H1 (cell line): Measurements from ENCODE around the gene TGFB2. TPM values are rescaled to one million over a fixed set of nuclear protein-coding genes. Genes with fewer than 3 reads are reported as not detected.

Experiments used
- CTCF ChIA-PET: fragments of 300-600 bp; sonication (Branson Sonifier 250); formaldehyde crosslinking; loops from one replicate; lab custom pipeline; 2021; ENCODE audit not compliant: partially characterized antibody; lab: Charles Lee
- POLR2A ChIA-PET: fragments of 300-600 bp; sonication (Branson Sonifier 250); formaldehyde crosslinking; loops from one replicate; lab custom pipeline; 2021; ENCODE audit warnings: inconsistent platforms; ENCODE audit not compliant: partially characterized antibody; lab: Charles Lee
- DNase-seq, 2 experiments: peaks; one replicate each; pipeline versions ENCODE4 v3.0.0 to v3.0.0-alpha.2; 2010 to 2022; ENCODE audit warnings: low spot score in 2 of 2, low read depth in 1 of 2, mixed read lengths in 1 of 2
- FAIRE-seq: peaks from 2 replicates; lab custom pipeline; 2011; peaks lifted over from hg19 to GRCh38; lab: Jason Lieb, UNC
- H2AFZ ChIP-seq: 2 replicates; pipeline ENCODE4 v1.8.1; 2012; ENCODE audit warnings: low read length, inconsistent platforms
- H2AK5ac ChIP-seq: 2 replicates; pipeline ENCODE4 v1.6.1; 2013; ENCODE audit warnings: low read depth, low read length
- H2BK120ac ChIP-seq: replicated peaks from 2 replicates; pipeline ENCODE3; 2013; ENCODE audit warnings: low read depth, low read length, inconsistent platforms
- H2BK12ac ChIP-seq: 2 replicates; pipeline ENCODE4 v1.6.1; 2013; ENCODE audit warnings: low read depth, low read length
- H2BK15ac ChIP-seq: 2 replicates; pipeline ENCODE4 v1.6.1; 2013; ENCODE audit warnings: low read length
- H2BK20ac ChIP-seq: 2 replicates; pipeline ENCODE4 v1.6.1; 2013; ENCODE audit warnings: low read length
- H2BK5ac ChIP-seq: 2 replicates; pipeline ENCODE4 v1.6.1; 2013; ENCODE audit warnings: low read depth, low read length
- H3K14ac ChIP-seq: 2 replicates; pipeline ENCODE4 v1.6.1; 2013; ENCODE audit warnings: inconsistent platforms; ENCODE audit not compliant: insufficient read length
- H3K18ac ChIP-seq: 2 replicates; pipeline ENCODE4 v1.6.1; 2013; ENCODE audit warnings: low read length; ENCODE audit errors: extremely low read depth
- H3K23ac ChIP-seq: 2 replicates; pipeline ENCODE4 v1.6.1; 2013; ENCODE audit warnings: inconsistent platforms; ENCODE audit not compliant: insufficient read length
- H3K23me2 ChIP-seq: 2 replicates; pipeline ENCODE4 v1.6.1; 2013; ENCODE audit warnings: low read depth, low read length
- H3K27ac ChIP-seq: 2 replicates; pipeline ENCODE4 v1.6.1; 2011; ENCODE audit warnings: low read depth, low read length, inconsistent platforms
- H3K27me3 ChIP-seq, 4 experiments: replicated peaks in 1 of 4; 1 replicate in 1 of 4; 2 replicates in 3 of 4; pipeline versions ENCODE4 v1.6.1 to v1.8.1; 2011 to 2013; ENCODE audit warnings: low read length in 3 of 4, mild to moderate bottlenecking in 3 of 4, inconsistent platforms in 2 of 4, mixed read lengths in 2 of 4, moderate library complexity in 1 of 4; ENCODE audit not compliant: control insufficient read depth in 3 of 4, insufficient read depth in 3 of 4; ENCODE audit errors: extremely low read depth in 1 of 4
- H3K36me3 ChIP-seq, 4 experiments: 2 replicates each; pipeline versions ENCODE4 v1.6.1 to v1.8.1; 2011 to 2013; ENCODE audit warnings: mild to moderate bottlenecking in 4 of 4, low read length in 3 of 4, moderate library complexity in 2 of 4, control low read depth in 1 of 4, inconsistent platforms in 1 of 4; ENCODE audit not compliant: insufficient read depth in 4 of 4, control insufficient read depth in 2 of 4
- H3K4ac ChIP-seq: replicated peaks from 2 replicates; pipeline ENCODE3; 2013; ENCODE audit warnings: low read length, low read depth, mixed read lengths, inconsistent platforms; ENCODE audit not compliant: insufficient read length
- H3K4me1 ChIP-seq, 4 experiments: replicated peaks in 1 of 4; 1 replicate in 1 of 4; 2 replicates in 3 of 4; pipeline versions ENCODE4 v1.6.1 to v1.8.1; 2011 to 2013; ENCODE audit warnings: low read length in 3 of 4, inconsistent platforms in 2 of 4, mixed read lengths in 1 of 4; ENCODE audit not compliant: insufficient read depth in 4 of 4, control insufficient read depth in 3 of 4
- H3K4me2 ChIP-seq, 2 experiments: 2 replicates each; pipeline versions ENCODE4 v1.6.1 to v1.8.1; 2011 to 2013; ENCODE audit warnings: low read depth in 2 of 2, low read length in 2 of 2, control low read depth in 1 of 2, inconsistent platforms in 1 of 2, mild to moderate bottlenecking in 1 of 2; ENCODE audit not compliant: insufficient read depth in 1 of 2
- H3K4me3 ChIP-seq, 4 experiments: fragments of 200-600, 300-600 bp in 1 of 4; sonication (generic), shearing (Covaris generic), sonication (Bioruptor Twin) in 1 of 4; 2 replicates each; pipeline versions ENCODE4 v1.5.1 to v1.8.1; 2011 to 2016; ENCODE audit warnings: low read length in 4 of 4, low read depth in 3 of 4, control low read depth in 2 of 4, inconsistent platforms in 2 of 4, mild to moderate bottlenecking in 2 of 4, mixed read lengths in 1 of 4, moderate library complexity in 1 of 4; ENCODE audit not compliant: insufficient read depth in 2 of 4; ENCODE audit errors: extremely low read depth in 1 of 4
- H3K56ac ChIP-seq: replicated peaks from 2 replicates; pipeline ENCODE3; 2013; ENCODE audit warnings: low read depth, mild to moderate bottlenecking, mixed read lengths, low read length, inconsistent platforms; ENCODE audit not compliant: insufficient read length
- H3K79me1 ChIP-seq: 2 replicates; pipeline ENCODE4 v1.6.1; 2013; ENCODE audit warnings: low read depth, low read length, control low read depth
- H3K79me2 ChIP-seq, 2 experiments: 2 replicates each; pipeline versions ENCODE4 v1.6.1 to v1.8.1; 2012 to 2013; ENCODE audit warnings: low read length in 2 of 2, mild to moderate bottlenecking in 2 of 2, inconsistent platforms in 1 of 2; ENCODE audit not compliant: insufficient read depth in 2 of 2, control insufficient read depth in 1 of 2
- H3K9ac ChIP-seq, 4 experiments: replicated peaks in 1 of 4; 1 replicate in 1 of 4; 2 replicates in 3 of 4; pipeline versions ENCODE4 v1.6.1 to v1.8.1; 2011 to 2013; ENCODE audit warnings: low read depth in 3 of 4, low read length in 3 of 4, control low read depth in 2 of 4, mild to moderate bottlenecking in 2 of 4, moderate library complexity in 2 of 4, inconsistent platforms in 1 of 4; ENCODE audit errors: extremely low read depth in 1 of 4
- H3K9me3 ChIP-seq, 2 experiments: 2 replicates each; pipeline versions ENCODE4 v1.6.1 to v1.8.1; 2012 to 2013; ENCODE audit warnings: mild to moderate bottlenecking in 2 of 2, moderate library complexity in 2 of 2, control low read depth in 1 of 2, inconsistent platforms in 1 of 2, low read depth in 1 of 2, low read length in 1 of 2, mixed read lengths in 1 of 2; ENCODE audit not compliant: insufficient read depth in 2 of 2
- H4K20me1 ChIP-seq, 2 experiments: replicated peaks in 1 of 2; 2 replicates each; pipeline versions ENCODE3 to v1.8.1; 2011 to 2013; ENCODE audit warnings: inconsistent platforms in 2 of 2, low read length in 2 of 2, mild to moderate bottlenecking in 1 of 2; ENCODE audit not compliant: insufficient read depth in 2 of 2, control insufficient read depth in 1 of 2
- H4K5ac ChIP-seq: 2 replicates; pipeline ENCODE4 v1.6.1; 2013; ENCODE audit warnings: low read length, low read depth, mixed read lengths, inconsistent platforms; ENCODE audit not compliant: insufficient read length
- H4K8ac ChIP-seq: 2 replicates; pipeline ENCODE4 v1.8.0; 2013; ENCODE audit warnings: mild to moderate bottlenecking, moderate library complexity, low read length, inconsistent platforms; ENCODE audit not compliant: insufficient read depth; ENCODE audit errors: extremely low read depth
- H4K91ac ChIP-seq: replicated peaks from 2 replicates; pipeline ENCODE3; 2013; ENCODE audit warnings: low read length, mixed read lengths, inconsistent platforms; ENCODE audit not compliant: insufficient read length
- EP300 ChIP-seq, 2 experiments: IDR thresholded peaks; 1 replicate in 1 of 2; 2 replicates in 1 of 2; pipeline ENCODE4 v1.6.1; 2011 to 2012; ENCODE audit warnings: low read depth in 2 of 2, low read length in 2 of 2, mild to moderate bottlenecking in 2 of 2, borderline replicate concordance in 1 of 2, inconsistent platforms in 1 of 2, moderate library complexity in 1 of 2
- KDM5A ChIP-seq: fragments of 200-600 bp; IDR thresholded peaks from 2 replicates; pipeline ENCODE4 v1.7.1; 2012; ENCODE audit warnings: mild to moderate bottlenecking, low read length, inconsistent platforms, mixed read lengths
- NRF1 ChIP-seq: IDR thresholded peaks from 2 replicates; pipeline ENCODE4 v1.6.1; 2011; ENCODE audit warnings: mild to moderate bottlenecking, low read depth, low read length, improper control_type of control experiment
- WGBS, 2 experiments: shearing (Covaris generic) in 1 of 2; methylation state at CpG; one replicate each; pipeline versions ENCODE4 v1.1.6 to v1.1.7; 2013 to 2015; ENCODE audit warnings: low lambda C conversion rate in 2 of 2, mixed read lengths in 2 of 2, inconsistent platforms in 1 of 2, low coverage in 1 of 2, missing lambda C conversion rate in 1 of 2; ENCODE audit not compliant: insufficient replicate concordance in 2 of 2, insufficient coverage in 1 of 2, insufficient read length in 1 of 2; ENCODE audit errors: extremely low coverage in 1 of 2, missing lambda C conversion rate in 1 of 2; 5-methylcytosine and 5-hydroxymethylcytosine counted together
- polyA plus RNA-seq, 7 experiments: library from polyadenylated mRNA; depleted of rRNA in 3 of 7; stranded (reverse) in 5 of 7; unstranded in 2 of 7; fragments of >200 nt in 5 of 7; fragments of 200-250 nt in 2 of 7; gene quantifications; 1 replicate in 5 of 7; 2 replicates in 1 of 7; 4 replicates in 1 of 7; pipeline versions ENCODE4 v1.2.1 to v1.2.3, GENCODE V29; 2011 to 2013; ENCODE audit warnings: missing spikeins in 2 of 7, mixed read lengths in 2 of 7
- total RNA-seq: library from RNA; stranded (reverse); fragmentation: NEBNext Ultra II Directional; extraction: Animal tissue kit (Norgen Biotek cat#: 25700); gene quantifications from 2 replicates; pipeline ENCODE4 v1.2.1, GENCODE V29; 2021
- TF ChIP-seq, protein P1 (sequence below): IDR thresholded peaks from 2 replicates; pipeline ENCODE4 v1.6.1; 2011; ENCODE audit warnings: low read depth, mild to moderate bottlenecking, low read length; ENCODE audit not compliant: insufficient read depth

TGFB2 gene
- total and polyA plus RNA-seq, 2 of the 8 experiments (the other 6 are each of a cell fraction or from before 2014, with no cell fraction given) = 0.26 to 0.84 TPM

DNA sequence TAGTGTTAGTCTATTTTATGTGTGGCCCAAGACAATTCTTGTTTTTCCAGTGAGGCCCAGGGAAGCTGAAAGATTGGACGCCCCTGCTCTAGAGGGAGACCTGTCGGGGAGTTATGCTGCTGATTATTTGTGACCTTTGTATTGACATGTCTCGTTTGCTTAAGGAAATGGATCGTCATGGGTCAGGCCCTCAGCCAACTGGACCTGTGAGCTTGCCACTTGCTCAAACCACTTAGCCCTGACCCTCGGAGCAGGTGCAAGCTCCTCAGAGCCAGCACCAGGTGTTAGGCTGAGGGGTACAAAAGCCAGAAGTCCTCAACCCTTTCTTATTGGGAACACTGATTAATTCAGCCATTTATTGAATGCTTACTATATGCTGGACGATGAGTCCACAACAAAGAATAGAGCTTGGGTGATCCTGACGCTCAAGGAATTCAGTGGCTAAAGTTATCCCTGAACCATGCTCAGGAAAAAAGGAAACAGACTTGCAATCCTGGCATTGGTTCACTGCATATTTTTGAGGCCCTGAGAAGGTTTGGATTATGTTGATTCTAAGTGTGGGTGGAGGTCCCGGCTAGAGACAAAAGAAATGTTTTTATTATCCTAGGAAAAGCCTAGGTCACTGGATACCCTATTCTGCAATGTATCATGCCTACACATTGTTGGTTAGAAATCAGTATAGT is 19.0 kb downstream of the TGFB2 start:
- peaks cover 0 to 2% (median 0%) of the 10 kb centered on the region in 4 experiments; a peak in 1 of 7 replicates for H3K4me1 ChIP-seq
- no peak overlapping the region for H3K27ac ChIP-seq
- no peaks in the 10 kb centered on the region for H3K27me3 ChIP-seq
- H3K79me2 ChIP-seq = no peaks in the 10 kb centered on the region
- H3K14ac ChIP-seq = no peak overlapping the region
- no peak overlapping the region for H4K8ac ChIP-seq
- no peak overlapping the region for H3K56ac ChIP-seq
- no peak overlapping the region for H3K18ac ChIP-seq
- H3K4ac ChIP-seq = no peak overlapping the region
- no peak overlapping the region for H2BK15ac ChIP-seq
- no peaks in the 10 kb centered on the region for H3K36me3 ChIP-seq
- DNase-seq (no peak), FAIRE-seq (no peak)
- no peak for TF ChIP-seq NRF1
- TF ChIP-seq EP300 (IDR thresholded peaks at IDR 0.05; ENCODE audit: borderline replicate concordance in 1 of 2, low read depth in 2 of 2, low read length in 2 of 2) = no peak
- TF ChIP-seq KDM5A = no peak
- TF ChIP-seq, protein P1, sequence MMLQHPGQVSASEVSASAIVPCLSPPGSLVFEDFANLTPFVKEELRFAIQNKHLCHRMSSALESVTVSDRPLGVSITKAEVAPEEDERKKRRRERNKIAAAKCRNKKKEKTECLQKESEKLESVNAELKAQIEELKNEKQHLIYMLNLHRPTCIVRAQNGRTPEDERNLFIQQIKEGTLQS = no peak
- H3K79me1 ChIP-seq = no peaks in the 10 kb centered on the region
- no peak overlapping the region for H4K91ac ChIP-seq
- H4K20me1 ChIP-seq = no peaks in the 10 kb centered on the region
- CTCF ChIA-PET = interaction anchor here (0.7 to 4.3 kb wide), 13 partner anchors 10 to 703 kb away, joined by 3 to 18 read pairs (median 3); no protein-coding TSS in a partner anchor
- no peak overlapping the region for H2BK12ac ChIP-seq
- POLR2A ChIA-PET = no interaction called here
- no peak overlapping the region for H2AFZ ChIP-seq
- H3K4me3 ChIP-seq = no peak overlapping the region
- H2BK120ac ChIP-seq = no peak overlapping the region
- no peak overlapping the region for H2AK5ac ChIP-seq
- no peak overlapping the region for H2BK5ac ChIP-seq
- H2BK20ac ChIP-seq = no peak overlapping the region
- 87% methylated on average over 8 of the region's 8 CpGs; no CpG with 5 or more reads in 1 of the 2 experiments for WGBS, 2 experiments
- no peak overlapping the region for H3K23ac ChIP-seq
- no peaks in the 10 kb centered on the region for H3K23me2 ChIP-seq
- H3K9ac ChIP-seq = no peak overlapping the region
- H4K5ac ChIP-seq = no peak overlapping the region
- no peaks in the 10 kb centered on the region for H3K9me3 ChIP-seq
- H3K4me2 ChIP-seq = no peak overlapping the region
